Activated CD4-positive, alpha-beta memory T cell treated with anti-CD3 and anti-CD28 coated beads for 36 hours (primary cell): ENCODE measurements around the gene NFIA. TPM values are rescaled to one million over a fixed set of nuclear protein-coding genes. Genes with fewer than 3 reads are reported as not detected.

Experiments
- CTCF ChIA-PET: fragments of 350-600 bp; sonication (Branson Sonifier 250); formaldehyde crosslinking; loops from one replicate; lab custom pipeline; 2021; ENCODE audit warnings: antibody characterized with exemption, inconsistent platforms; lab: Charles Lee
- POLR2A ChIA-PET: fragments of 350-600 bp; sonication (Branson Sonifier 250); formaldehyde crosslinking; loops from one replicate; lab custom pipeline; 2021; ENCODE audit warnings: antibody characterized with exemption; lab: Charles Lee
- DNase-seq: peaks from one replicate; pipeline ENCODE4 v3.0.0-alpha.2; 2020
- H3K27ac Mint-ChIP-seq: one replicate; pipeline ENCODE4 v1.8.0; 2021; ENCODE audit warnings: mixed read lengths
- H3K27me3 Mint-ChIP-seq: one replicate; pipeline ENCODE4 v1.8.0; 2021; ENCODE audit warnings: mixed read lengths
- H3K36me3 Mint-ChIP-seq: one replicate; pipeline ENCODE4 v1.8.0; 2021; ENCODE audit warnings: mixed read lengths
- H3K4me1 Mint-ChIP-seq: one replicate; pipeline ENCODE4 v1.8.0; 2021; ENCODE audit warnings: low read depth, mixed read lengths
- H3K4me3 Mint-ChIP-seq: one replicate; pipeline ENCODE4 v1.8.0; 2021; ENCODE audit warnings: mild to moderate bottlenecking, mixed read lengths
- H3K9me3 Mint-ChIP-seq: one replicate; pipeline ENCODE4 v1.8.0; 2021; ENCODE audit warnings: mixed read lengths
- intact Hi-C: fragments of 100-400 bp; cut with micrococcal nuclease; formaldehyde crosslinking; loops from one replicate; pipeline ENCODE4 v1.15.1; 2023
- total RNA-seq, 2 experiments: library from RNA; stranded (reverse); gene quantifications; one replicate each; pipeline ENCODE4 v1.2.3, GENCODE V29; 2021

The NFIA gene
- total RNA-seq, 2 experiments from 2014 or later: 5.3 to 7.1 TPM

DNA sequence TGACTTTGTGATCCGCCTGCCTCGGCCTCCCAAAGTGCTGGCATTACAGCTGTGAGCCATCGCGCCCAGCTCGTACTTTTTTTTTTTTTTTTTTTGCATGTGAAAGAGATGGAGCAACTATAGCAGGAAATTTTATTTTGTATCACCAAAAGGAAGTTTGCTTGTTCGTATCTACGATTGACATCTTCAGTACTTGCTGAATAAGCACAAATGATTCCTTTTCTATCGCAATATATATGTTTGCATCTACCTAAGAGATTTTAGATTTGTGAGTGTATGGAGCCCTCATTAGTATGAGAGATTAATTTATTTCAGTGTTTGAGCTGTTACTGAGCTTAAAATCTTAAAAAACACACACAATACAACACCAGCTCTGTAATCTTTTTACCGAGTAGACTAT, 143.1 kb downstream of the NFIA start:
- Mint-ChIP-seq H3K36me3 (no peaks in the 10 kb centered on the region), H3K4me1 (no peaks in the 10 kb centered on the region), H3K27ac (no peak overlapping the region), H3K9me3 (no peaks in the 10 kb centered on the region), H3K4me3 (no peak overlapping the region), H3K27me3 (peaks cover 5% of the 10 kb centered on the region)
- POLR2A ChIA-PET: no interaction called here
- CTCF ChIA-PET: no interaction called here
- DNase-seq: no peak
- intact Hi-C loops: no loop called here

DNA sequence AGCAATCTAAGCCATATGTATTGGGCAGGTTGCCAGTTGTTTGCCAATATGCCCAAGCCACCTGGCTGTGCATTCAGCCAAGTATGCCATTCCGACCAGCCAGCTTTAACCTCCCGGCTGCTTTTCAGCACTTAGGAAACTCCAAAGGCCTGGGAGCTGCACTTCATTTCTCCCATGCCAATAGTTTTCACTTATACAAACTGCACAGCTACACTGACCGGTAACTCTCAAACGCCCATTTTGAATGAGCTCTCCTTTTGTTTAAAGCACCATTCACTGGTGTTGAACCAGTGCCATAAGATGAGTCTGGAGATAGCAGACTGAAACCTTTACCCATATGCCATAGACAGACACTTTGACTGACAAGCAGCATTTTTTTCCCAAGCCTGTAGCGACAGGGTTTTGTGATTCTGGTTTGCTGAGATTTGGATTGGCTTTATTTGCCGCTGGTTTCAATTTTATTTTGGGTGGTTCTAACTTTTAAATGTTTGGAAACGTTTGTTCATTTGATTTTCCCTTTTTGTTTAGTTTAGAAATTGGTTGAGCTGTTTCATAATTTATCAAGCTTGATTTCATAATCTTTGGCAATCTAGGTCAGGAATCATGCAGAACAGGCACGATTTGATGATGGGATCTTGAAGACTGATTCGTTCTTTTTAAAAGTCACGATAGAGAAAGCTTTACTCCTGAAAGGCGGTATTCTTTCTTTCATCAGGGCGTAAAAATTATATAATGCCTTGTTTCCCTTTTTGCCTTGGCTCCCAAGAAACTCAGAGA, 144.6 kb downstream of the NFIA start:
- POLR2A ChIA-PET: no interaction called here
- intact Hi-C loops: no loop called here
- CTCF ChIA-PET: interaction anchor here (1.1 kb wide), 1 partner anchor 361 kb away, joined by 3 read pairs; no protein-coding TSS in a partner anchor
- Mint-ChIP-seq H3K4me3 (no peak overlapping the region), H3K9me3 (no peaks in the 10 kb centered on the region), H3K27ac (no peak overlapping the region), H3K4me1 (no peaks in the 10 kb centered on the region), H3K27me3 (peaks cover 3% of the 10 kb centered on the region), H3K36me3 (no peaks in the 10 kb centered on the region)
- no peak for DNase-seq

DNA sequence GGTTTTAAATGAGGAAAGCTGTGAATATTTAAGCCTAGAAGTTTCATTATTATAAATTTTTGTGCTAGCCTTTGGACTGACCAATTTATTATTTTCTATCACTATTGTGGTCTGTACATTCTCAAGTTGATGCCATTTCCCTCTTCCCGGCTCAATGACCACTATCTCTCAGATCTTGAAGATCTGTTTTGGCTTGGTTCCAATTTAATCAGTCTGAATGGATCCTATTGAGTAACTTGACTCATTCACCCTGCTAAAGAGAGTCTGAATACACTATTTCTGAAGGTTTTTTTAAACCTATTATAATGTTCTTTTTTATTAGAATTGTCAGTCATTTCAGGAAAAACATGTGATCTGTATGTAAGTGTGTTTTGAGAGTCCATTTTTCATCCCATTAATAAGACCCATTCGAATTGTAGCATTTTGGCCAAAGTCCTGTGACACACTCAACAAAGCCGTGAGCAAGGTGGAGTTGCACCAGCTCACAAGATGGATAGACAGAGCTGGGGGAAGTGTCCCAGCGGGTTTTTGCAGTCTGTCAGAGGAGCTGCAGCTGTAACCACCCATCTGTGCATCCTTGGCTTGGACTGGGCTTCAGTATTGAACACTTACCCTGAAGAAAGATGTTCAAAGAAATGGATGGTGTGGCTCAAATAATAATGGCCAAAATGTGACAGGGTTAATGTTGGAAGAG, 145.6 kb downstream of the NFIA start:
- DNase-seq: no peak
- Mint-ChIP-seq H3K27ac (no peak overlapping the region), H3K9me3 (no peaks in the 10 kb centered on the region), H3K27me3 (peaks cover 3% of the 10 kb centered on the region), H3K36me3 (no peaks in the 10 kb centered on the region), H3K4me1 (no peaks in the 10 kb centered on the region), H3K4me3 (no peak overlapping the region)
- ChIA-PET CTCF (interaction anchor here (1.1 kb wide), 1 partner anchor 360 kb away, joined by 3 read pairs; no protein-coding TSS in a partner anchor), POLR2A (no interaction called here)
- intact Hi-C loops: no loop called here

DNA sequence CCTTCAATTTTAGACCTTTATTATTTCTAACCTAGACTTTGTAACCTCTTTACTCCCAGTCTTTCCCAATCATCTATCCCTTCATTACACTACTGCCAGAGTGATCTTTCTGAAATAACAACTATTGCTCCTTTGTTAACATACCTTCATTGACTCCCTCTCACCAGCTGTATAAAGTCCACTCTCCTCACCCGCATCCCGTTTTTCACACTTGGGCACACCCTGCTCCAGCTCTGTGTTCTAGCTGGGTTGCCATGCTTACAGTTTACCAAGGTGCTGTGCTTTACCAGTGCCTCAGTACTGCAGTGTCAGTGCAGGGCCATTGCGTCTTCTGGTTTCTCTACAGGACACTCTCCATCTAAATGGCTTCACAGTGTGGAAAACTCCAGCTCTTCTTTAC, 148.2 kb downstream of the NFIA start:
- intact Hi-C loops: no loop called here
- Mint-ChIP-seq H3K4me1 (no peaks in the 10 kb centered on the region), H3K9me3 (no peaks in the 10 kb centered on the region), H3K27me3 (peaks cover 3% of the 10 kb centered on the region), H3K36me3 (peaks cover 2% of the 10 kb centered on the region), H3K27ac (no peak overlapping the region), H3K4me3 (no peak overlapping the region)
- ChIA-PET POLR2A (no interaction called here), CTCF (no interaction called here)
- DNase-seq: no peak

DNA sequence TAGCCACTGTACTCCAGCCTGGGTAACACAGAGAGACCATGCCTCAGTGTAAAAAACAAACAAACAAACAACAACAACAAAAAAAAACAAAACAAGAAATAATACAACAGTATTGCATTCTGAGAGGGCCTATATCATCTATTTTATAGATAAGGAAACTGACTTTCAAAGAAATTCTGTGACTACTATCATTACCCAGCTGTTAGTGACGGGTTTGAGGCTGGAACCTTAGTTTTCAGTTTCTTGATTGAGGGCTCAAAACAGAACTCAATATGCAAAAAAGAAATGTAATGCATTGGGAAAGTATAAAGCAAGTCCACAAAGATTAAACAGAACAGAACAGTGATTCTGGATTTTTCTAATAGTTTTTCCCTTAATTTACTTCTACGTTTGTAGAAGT, 149.4 kb downstream of the NFIA start:
- ChIA-PET POLR2A (interaction anchor here (0.7 kb wide), 1 partner anchor 69 kb away, joined by 3 read pairs; no protein-coding TSS in a partner anchor), CTCF (no interaction called here)
- Mint-ChIP-seq H3K27me3 (peaks cover 3% of the 10 kb centered on the region), H3K4me1 (no peaks in the 10 kb centered on the region), H3K27ac (no peak overlapping the region), H3K36me3 (peaks cover 2% of the 10 kb centered on the region), H3K4me3 (no peak overlapping the region), H3K9me3 (no peaks in the 10 kb centered on the region)
- intact Hi-C loops: no loop called here
- DNase-seq: no peak

DNA sequence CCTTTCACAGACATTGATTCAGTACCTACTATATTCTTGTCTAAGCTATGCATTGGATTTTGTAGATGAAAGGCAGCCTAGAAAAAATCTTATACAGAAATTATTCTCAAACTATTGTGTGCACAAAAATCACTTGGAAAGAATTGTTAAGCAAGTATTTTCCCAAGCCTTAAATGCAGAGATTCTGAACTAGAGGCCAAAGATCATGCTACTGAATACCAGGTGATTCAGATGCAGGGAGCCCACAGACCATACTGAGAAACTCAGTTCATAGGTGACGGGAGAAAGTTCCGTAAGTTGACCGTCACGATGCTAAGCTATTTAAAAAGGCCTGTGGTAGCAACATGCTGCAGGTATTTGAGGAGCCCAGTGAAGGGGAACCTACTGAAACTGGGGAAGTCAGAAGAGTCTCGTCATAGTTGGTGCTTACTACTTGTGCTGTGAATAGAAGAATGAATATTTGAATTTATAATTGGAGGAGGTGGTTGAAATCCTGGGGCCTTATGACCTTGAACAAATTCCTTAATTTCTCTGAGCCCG, 150.8 kb downstream of the NFIA start:
- no peak overlapping the region for H3K27ac Mint-ChIP-seq
- peaks cover 1% of the 10 kb centered on the region for H3K27me3 Mint-ChIP-seq
- H3K36me3 Mint-ChIP-seq: peaks cover 2% of the 10 kb centered on the region
- H3K4me1 Mint-ChIP-seq: no peaks in the 10 kb centered on the region
- CTCF ChIA-PET: no interaction called here
- no peak for DNase-seq
- no peak overlapping the region for H3K4me3 Mint-ChIP-seq
- H3K9me3 Mint-ChIP-seq: no peaks in the 10 kb centered on the region
- POLR2A ChIA-PET: no interaction called here
- intact Hi-C loops: no loop called here

DNA sequence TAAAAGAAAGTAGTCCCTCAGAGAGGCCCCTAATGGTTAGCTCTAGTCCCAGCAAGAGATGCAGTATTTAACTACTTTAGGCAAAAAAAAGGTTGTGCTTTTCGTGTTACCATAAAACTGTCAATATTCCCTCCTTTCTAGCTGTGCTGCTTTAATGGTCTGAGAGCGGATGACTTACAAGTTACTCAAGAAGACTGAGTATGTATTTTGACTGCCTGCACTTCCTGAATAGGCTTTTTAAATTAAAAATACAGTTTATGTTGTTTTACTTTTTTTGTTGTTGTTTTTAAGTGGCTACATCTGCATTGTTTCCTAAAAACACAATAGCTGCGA, 152.2 kb downstream of the NFIA start:
- Mint-ChIP-seq H3K27me3 (no peaks in the 10 kb centered on the region), H3K27ac (no peak overlapping the region), H3K36me3 (peaks cover 2% of the 10 kb centered on the region), H3K4me1 (no peaks in the 10 kb centered on the region), H3K4me3 (no peak overlapping the region), H3K9me3 (no peaks in the 10 kb centered on the region)
- DNase-seq: no peak
- intact Hi-C loops: no loop called here
- ChIA-PET CTCF (no interaction called here), POLR2A (interaction anchor here (0.6 kb wide), 1 partner anchor 105 kb away, joined by 4 read pairs; no protein-coding TSS in a partner anchor)

DNA sequence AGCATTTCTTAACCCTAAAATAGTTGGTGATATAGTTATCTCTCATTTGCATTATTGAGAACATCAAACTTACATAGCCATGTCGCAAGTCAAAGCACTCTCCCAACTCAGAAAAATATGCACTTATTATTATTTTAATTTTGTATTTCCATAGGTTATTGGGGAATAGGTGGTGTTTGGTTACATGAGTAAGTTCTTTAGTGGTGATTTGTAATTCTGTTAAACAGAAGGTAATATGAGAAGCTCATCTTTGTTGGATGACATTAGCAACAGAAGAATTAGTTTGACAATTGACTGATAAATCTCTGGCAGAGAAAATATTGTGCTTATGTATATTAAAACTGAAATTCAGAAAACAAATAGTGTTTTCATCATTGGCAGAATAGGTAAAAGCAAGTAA, 154.8 kb downstream of the NFIA start:
- Mint-ChIP-seq H3K9me3 (no peaks in the 10 kb centered on the region), H3K27me3 (no peaks in the 10 kb centered on the region), H3K4me3 (no peak overlapping the region), H3K27ac (no peak overlapping the region), H3K36me3 (peaks cover 2% of the 10 kb centered on the region), H3K4me1 (no peaks in the 10 kb centered on the region)
- ChIA-PET CTCF (interaction anchor here (1.1 to 2.1 kb wide), 2 partner anchors 187 to 258 kb away, joined by 3 to 5 read pairs; no protein-coding TSS in a partner anchor), POLR2A (no interaction called here)
- intact Hi-C loops: no loop called here
- no peak for DNase-seq

DNA sequence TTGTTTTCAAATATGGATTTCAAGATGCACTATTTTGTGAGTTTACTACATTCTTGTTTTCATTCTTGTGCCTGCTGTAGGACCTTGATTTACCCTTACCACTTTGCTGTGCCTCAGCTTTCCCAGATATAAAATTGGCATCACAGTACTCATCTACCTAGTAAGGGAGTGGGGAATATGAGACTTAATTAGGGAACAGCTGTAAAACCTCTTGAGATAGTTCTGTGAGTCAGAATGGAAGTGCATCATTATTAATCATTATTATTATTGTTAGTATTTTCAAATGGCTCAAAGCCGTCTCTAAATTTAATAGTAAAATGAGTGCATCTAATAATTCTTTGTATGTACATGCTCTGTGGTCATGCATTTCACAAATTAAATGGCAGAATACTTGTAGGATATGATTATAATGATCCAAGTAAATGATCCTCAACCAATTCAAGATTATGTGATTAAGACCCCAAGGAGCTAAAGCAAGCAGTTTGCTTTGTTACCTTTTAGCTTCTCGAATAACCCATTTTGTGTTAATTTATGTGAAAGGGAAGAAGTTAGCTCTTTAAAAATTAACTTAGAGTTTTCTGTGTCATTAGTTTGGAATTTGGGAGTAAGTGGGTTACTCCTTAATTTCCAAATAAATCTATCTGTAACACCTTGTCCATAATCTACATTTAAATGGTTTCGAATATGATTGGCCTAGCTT, 155.4 kb downstream of the NFIA start:
- intact Hi-C loops: no loop called here
- DNase-seq: no peak
- H3K4me3 Mint-ChIP-seq: no peak overlapping the region
- no peak overlapping the region for H3K27ac Mint-ChIP-seq
- H3K27me3 Mint-ChIP-seq: no peaks in the 10 kb centered on the region
- H3K36me3 Mint-ChIP-seq: peaks cover 2% of the 10 kb centered on the region
- no peaks in the 10 kb centered on the region for H3K9me3 Mint-ChIP-seq
- CTCF ChIA-PET: interaction anchor here (1.1 to 2.1 kb wide), 2 partner anchors 188 to 258 kb away, joined by 3 to 5 read pairs; no protein-coding TSS in a partner anchor
- POLR2A ChIA-PET: no interaction called here
- H3K4me1 Mint-ChIP-seq: no peaks in the 10 kb centered on the region

DNA sequence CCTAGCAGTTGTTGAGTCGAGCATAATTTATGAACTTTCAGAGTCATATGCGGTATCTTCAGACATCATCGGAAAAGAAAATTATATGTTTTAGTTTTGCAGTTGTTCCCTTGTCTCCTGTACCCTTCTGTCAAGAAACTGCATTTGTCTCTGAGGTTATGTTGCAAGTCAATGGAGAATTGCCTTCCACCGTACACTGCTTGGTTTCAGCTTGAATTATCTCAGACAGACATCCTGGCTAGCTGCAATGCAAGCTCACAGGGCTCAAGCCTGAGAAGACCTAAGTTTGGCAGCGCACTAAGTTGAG, 156.0 kb downstream of the NFIA start:
- no peak for DNase-seq
- intact Hi-C loops: no loop called here
- CTCF ChIA-PET: interaction anchor here (2.1 kb wide), 1 partner anchor 188 kb away, joined by 5 read pairs; no protein-coding TSS in a partner anchor
- no peak overlapping the region for H3K27ac Mint-ChIP-seq
- no peaks in the 10 kb centered on the region for H3K9me3 Mint-ChIP-seq
- no peak overlapping the region for H3K4me3 Mint-ChIP-seq
- H3K27me3 Mint-ChIP-seq: no peaks in the 10 kb centered on the region
- H3K4me1 Mint-ChIP-seq: no peaks in the 10 kb centered on the region
- H3K36me3 Mint-ChIP-seq: peaks cover 2% of the 10 kb centered on the region
- POLR2A ChIA-PET: no interaction called here

DNA sequence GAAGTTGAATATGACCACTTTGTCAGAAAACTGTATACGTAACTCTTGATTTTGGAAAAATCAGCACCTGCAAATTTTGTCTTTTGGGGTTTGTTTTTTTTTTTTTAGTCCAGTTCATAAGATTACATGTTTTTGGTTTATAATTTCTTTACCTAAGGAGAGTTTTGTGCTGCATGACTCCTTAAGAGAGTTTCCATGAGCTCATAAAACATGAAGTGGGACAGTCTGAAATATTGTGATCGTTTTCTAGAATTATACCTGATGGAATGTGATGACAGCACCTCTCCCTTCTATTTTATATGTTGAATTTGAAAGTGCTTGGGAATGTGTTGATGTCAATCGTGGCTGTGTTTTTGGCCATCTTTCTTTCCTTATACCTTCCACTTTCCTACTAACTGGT, 158.5 kb downstream of the NFIA start:
- ChIA-PET CTCF (no interaction called here), POLR2A (no interaction called here)
- H3K9me3 Mint-ChIP-seq: no peaks in the 10 kb centered on the region
- H3K27me3 Mint-ChIP-seq: no peaks in the 10 kb centered on the region
- DNase-seq: no peak
- no peaks in the 10 kb centered on the region for H3K4me1 Mint-ChIP-seq
- no peaks in the 10 kb centered on the region for H3K36me3 Mint-ChIP-seq
- H3K4me3 Mint-ChIP-seq: no peak overlapping the region
- no peak overlapping the region for H3K27ac Mint-ChIP-seq
- intact Hi-C loops: no loop called here

DNA sequence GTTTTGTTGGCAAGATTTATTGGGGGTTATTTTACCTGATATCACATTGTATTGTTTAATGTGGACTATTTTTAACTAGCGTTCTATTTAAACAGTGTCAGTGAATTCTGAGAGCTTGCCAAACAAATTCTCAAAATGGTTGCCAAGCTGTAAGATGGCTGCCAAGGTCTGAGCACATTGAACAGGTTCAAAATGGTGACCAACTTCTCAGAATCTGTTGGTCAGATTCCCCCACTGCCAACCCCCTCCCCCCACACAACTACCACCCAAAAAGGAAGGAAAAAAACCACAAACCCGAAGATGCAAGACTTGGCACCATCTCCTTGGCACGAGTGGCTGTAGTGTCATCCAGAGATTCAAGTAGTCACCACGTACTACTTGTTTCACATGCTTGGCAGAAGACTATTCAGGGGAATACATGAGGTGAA, 159.1 kb downstream of the NFIA start:
- Mint-ChIP-seq H3K27ac (no peak overlapping the region), H3K9me3 (no peaks in the 10 kb centered on the region), H3K27me3 (no peaks in the 10 kb centered on the region), H3K36me3 (no peaks in the 10 kb centered on the region), H3K4me3 (no peak overlapping the region), H3K4me1 (no peaks in the 10 kb centered on the region)
- ChIA-PET POLR2A (no interaction called here), CTCF (interaction anchor here (1.0 kb wide), 1 partner anchor 446 kb away, joined by 3 read pairs; no protein-coding TSS in a partner anchor)
- intact Hi-C loops: no loop called here
- DNase-seq: no peak
